Muscle layer of colon (tissue), 2 donors: ENCODE data around the gene ALG8.

Experiments
- H3K27ac ChIP-seq: one replicate; pipeline ENCODE4 v1.7.0; 2013; ENCODE audit warnings: low read depth, mild to moderate bottlenecking, low read length, moderate library complexity
- H3K27me3 ChIP-seq, 2 donors: one replicate each; pipeline ENCODE4 v1.7.0; 2013; ENCODE audit warnings: low read length in 2 of 2, mild to moderate bottlenecking in 2 of 2; ENCODE audit not compliant: insufficient read depth in 2 of 2, control insufficient read depth in 1 of 2
- H3K36me3 ChIP-seq: one replicate; pipeline ENCODE4 v1.7.0; 2013; ENCODE audit warnings: mild to moderate bottlenecking, low read length; ENCODE audit not compliant: insufficient read depth
- H3K4me1 ChIP-seq: one replicate; pipeline ENCODE4 v1.7.0; 2013; ENCODE audit warnings: mild to moderate bottlenecking, low read length; ENCODE audit not compliant: insufficient read depth
- H3K4me3 ChIP-seq, 2 donors: one replicate each; pipeline ENCODE4 v1.7.0; 2013; ENCODE audit warnings: low read length in 2 of 2, low read depth in 1 of 2, mild to moderate bottlenecking in 1 of 2, moderate library complexity in 1 of 2
- H3K9ac ChIP-seq: one replicate; pipeline ENCODE4 v1.7.0; 2013; ENCODE audit warnings: low read length
- H3K9me3 ChIP-seq: one replicate; pipeline ENCODE4 v1.7.0; 2013; ENCODE audit warnings: mild to moderate bottlenecking, low read length
- donor health status: abdominal sarcoma.
- donor health status: Adenocarcinoma of cecum.

Gene ALG8

DNA sequence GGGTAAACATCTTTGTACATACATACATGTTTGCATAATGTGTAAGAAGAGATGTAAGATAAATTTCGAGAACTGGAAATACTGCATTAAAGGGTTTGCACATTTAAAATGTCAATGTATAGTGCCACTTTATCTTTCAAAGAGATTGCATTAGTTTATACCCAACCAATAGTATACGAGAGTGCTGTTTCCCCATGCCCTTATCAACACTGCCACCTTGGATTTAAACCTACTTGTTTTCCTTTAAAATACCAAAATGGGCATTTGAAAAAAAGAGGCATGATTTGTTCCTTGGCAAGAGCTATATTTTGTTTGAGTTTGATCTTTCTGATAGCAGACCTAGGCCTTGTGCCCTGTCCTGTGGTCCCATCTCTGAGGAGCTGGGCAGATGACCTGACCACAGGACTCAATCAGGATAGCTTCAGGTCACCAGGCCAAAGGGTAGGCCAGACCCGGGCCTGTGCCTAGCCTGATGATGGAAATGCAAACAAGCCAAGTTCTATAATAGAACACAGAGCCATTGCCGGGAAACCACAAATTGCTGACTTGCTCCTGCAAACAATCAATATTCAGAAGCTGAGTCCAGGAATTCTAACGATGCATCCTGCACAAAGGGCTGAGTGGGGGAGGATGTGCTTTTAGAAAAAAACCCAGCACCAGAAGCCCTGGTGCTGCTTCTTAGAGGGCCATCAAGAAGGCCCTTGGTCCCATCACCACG is 16.9 kb upstream of the ALG8 start:
- no peak overlapping the region for H3K4me3 ChIP-seq
- H3K9me3 ChIP-seq = no peaks in the 10 kb centered on the region
- H3K36me3 ChIP-seq = no peaks in the 10 kb centered on the region
- H3K27ac ChIP-seq = no peak overlapping the region
- no peak overlapping the region for H3K9ac ChIP-seq
- no peaks in the 10 kb centered on the region for H3K27me3 ChIP-seq
- H3K4me1 ChIP-seq = peaks cover 21% of the 10 kb centered on the region

DNA sequence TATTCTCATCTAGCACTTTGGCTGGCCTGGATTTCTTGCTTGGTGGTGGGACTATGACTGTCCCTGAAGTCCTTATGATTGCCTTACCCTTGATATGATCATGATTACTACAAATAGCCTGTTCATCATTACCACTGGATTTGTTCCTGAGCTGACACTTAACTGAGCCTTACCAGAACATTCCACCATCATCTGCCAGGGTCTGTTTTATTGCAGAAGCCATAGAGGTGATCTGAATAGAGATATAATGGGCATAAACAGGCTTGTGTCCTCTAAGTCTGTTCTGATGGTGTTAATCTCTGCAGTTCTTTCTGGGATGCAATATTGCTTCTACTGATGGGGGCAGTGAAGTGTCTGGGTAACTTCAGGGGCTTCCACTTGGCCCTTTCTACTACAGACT is 12.4 kb upstream of the ALG8 start:
- Histone ChIP-seq H3K9ac (no peak overlapping the region), H3K4me3 (no peak overlapping the region), H3K9me3 (no peaks in the 10 kb centered on the region), H3K4me1 (peaks cover 12% of the 10 kb centered on the region), H3K27ac (no peak overlapping the region), H3K36me3 (no peaks in the 10 kb centered on the region), H3K27me3 (no peaks in the 10 kb centered on the region)

DNA sequence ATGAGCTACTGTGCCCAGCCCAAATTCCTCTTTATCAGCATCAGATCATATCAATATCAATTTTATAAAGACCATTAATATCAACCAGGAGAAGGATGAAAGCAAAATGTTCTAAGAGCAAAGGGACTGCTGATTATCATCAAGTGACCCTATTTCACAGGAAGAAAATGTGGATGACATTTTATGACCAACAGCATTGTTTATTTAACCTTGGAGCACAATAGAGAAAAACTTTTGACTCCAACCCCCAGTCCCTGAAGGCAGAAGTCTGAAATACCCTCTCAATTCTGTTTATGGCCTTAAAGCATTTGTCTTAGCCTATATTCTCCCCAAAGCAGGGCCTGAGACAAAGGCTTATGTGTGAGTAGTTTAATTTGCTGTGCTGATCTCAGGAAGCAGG is 11.3 kb upstream of the ALG8 start:
- no peak overlapping the region for H3K4me3 ChIP-seq
- peaks cover 9% of the 10 kb centered on the region for H3K4me1 ChIP-seq
- no peaks in the 10 kb centered on the region for H3K9me3 ChIP-seq
- no peak overlapping the region for H3K27ac ChIP-seq
- no peaks in the 10 kb centered on the region for H3K36me3 ChIP-seq
- no peak overlapping the region for H3K9ac ChIP-seq
- H3K27me3 ChIP-seq = no peaks in the 10 kb centered on the region

DNA sequence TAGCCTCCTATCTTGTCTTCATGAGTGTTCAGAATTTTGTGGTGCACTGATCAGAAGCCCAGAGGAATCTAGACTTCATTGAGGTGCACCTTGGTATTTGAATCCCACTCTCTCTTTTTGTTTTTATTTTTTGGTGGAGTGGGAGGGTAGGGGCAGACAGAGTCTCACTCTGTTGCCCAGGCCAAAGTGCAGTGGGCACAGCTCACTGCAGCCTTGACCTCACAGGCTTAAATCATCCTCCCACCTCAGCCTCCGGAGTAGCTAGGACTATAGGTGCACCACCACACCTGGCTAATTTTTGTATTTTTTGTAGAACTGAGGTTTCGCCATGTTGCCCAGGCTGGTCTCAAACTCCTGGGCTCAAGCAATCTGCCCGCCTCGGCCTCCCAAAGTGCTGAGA is 10.9 kb upstream of the ALG8 start:
- Histone ChIP-seq H3K27me3 (no peaks in the 10 kb centered on the region), H3K36me3 (no peaks in the 10 kb centered on the region), H3K9ac (no peak overlapping the region), H3K27ac (no peak overlapping the region), H3K9me3 (no peaks in the 10 kb centered on the region), H3K4me3 (no peak overlapping the region), H3K4me1 (peaks cover 9% of the 10 kb centered on the region)

DNA sequence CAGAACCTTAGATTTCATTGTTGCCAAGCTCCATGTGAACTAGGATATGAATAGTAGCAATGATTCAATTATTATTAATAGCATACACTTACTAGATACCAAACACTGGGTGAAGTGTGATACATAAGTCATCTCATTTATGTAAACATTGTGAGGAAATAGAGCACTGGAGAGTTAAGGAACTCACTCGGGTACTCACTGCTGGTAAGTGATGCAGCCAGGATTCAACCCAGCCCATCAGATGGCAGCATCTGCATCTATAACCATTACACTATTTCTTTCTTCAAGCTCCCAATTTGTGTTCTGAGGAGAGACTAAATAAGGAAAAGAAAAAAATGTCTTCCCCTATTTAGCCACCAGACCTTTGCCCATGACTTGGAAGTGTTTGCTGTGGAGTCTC is 10.2 kb upstream of the ALG8 start:
- H3K9me3 ChIP-seq = no peaks in the 10 kb centered on the region
- H3K36me3 ChIP-seq = no peaks in the 10 kb centered on the region
- H3K27me3 ChIP-seq = no peaks in the 10 kb centered on the region
- H3K4me1 ChIP-seq = peaks cover 9% of the 10 kb centered on the region
- H3K9ac ChIP-seq = no peak overlapping the region
- H3K27ac ChIP-seq = no peak overlapping the region
- H3K4me3 ChIP-seq = no peak overlapping the region

DNA sequence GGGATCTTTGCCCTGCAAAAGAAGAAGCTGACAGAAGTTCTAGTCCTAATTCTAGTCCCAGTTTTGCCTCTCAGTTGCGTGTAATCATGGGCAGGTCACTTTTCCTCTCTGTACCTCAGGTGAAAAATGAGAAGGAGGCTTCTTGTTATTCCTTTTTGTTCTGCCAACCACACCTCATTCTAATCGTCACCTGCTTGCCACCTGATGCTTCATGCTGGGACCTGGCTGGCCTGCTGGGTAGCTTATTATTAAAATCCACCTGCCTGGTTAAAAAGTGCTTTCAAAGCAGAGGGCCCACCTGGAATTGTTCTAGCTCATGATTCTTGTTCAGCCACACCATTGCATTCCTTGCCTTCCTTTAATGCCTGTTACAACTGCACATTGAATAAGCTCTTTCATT is 8.4 kb upstream of the ALG8 start:
- Histone ChIP-seq H3K27ac (no peak overlapping the region), H3K9ac (no peak overlapping the region), H3K4me3 (no peak overlapping the region), H3K4me1 (peaks cover 9% of the 10 kb centered on the region), H3K9me3 (no peaks in the 10 kb centered on the region), H3K27me3 (no peaks in the 10 kb centered on the region), H3K36me3 (no peaks in the 10 kb centered on the region)

DNA sequence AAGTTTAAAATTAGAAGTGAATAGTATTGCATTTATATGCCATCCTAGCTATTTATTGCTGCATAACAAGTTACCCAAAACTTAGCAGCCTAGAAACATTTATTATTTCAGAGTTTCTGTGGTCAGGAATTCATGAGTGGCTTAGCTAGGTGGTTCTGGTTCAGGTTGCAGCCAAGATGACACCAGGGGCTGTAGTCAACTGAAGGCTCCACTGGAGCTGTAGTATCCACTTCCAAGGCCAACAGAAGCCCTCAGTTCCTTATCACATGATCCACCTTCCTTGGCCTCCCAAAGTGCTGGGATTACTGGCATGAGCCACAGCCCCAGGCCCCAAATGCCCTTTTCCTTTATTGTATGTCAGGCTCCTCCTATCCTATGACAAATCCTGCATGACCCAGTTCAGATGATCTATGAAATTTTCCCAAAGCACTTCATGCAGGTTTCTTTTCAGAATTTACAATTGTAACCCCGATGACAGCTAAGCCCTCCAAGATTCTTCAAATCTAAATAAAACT is 6.1 kb upstream of the ALG8 start:
- no peak overlapping the region for H3K4me3 ChIP-seq
- peaks cover 9% of the 10 kb centered on the region for H3K4me1 ChIP-seq
- H3K36me3 ChIP-seq = no peaks in the 10 kb centered on the region
- no peaks in the 10 kb centered on the region for H3K9me3 ChIP-seq
- H3K9ac ChIP-seq = no peak overlapping the region
- no peak overlapping the region for H3K27ac ChIP-seq
- H3K27me3 ChIP-seq = no peaks in the 10 kb centered on the region

DNA sequence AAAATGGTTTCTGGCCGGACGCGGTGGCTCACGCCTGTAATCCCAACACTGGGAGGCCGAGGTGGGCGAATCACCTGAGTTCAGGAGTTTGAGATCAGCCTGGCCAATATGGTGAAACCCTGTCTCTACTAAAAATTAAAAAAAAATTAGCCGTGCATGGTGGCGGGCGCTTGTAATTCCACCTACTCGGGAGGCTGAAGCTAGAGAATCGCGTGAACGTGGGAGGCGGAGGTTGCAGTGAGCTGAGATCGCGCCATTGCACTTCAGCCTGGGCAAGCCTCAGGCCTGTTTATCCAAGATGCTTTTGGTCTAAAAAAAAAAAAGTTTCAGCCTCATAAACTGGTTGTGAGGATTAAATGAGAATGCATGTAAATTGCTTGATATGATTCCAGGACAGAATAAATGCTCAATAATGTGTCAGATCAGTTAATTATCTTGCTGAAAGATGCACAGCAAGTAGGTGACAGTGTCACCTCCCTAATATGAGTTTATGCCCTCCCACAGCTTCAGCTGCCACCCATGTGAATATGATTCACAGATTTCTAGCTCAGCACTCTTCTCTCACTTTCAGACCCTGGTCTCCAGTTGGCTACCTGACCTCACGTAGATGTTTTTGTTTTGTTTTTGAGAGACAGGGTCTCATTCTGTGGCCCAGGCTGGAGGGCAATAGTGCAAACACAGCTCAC is 1.1 kb upstream of the ALG8 start:
- no peaks in the 10 kb centered on the region for H3K27me3 ChIP-seq

DNA sequence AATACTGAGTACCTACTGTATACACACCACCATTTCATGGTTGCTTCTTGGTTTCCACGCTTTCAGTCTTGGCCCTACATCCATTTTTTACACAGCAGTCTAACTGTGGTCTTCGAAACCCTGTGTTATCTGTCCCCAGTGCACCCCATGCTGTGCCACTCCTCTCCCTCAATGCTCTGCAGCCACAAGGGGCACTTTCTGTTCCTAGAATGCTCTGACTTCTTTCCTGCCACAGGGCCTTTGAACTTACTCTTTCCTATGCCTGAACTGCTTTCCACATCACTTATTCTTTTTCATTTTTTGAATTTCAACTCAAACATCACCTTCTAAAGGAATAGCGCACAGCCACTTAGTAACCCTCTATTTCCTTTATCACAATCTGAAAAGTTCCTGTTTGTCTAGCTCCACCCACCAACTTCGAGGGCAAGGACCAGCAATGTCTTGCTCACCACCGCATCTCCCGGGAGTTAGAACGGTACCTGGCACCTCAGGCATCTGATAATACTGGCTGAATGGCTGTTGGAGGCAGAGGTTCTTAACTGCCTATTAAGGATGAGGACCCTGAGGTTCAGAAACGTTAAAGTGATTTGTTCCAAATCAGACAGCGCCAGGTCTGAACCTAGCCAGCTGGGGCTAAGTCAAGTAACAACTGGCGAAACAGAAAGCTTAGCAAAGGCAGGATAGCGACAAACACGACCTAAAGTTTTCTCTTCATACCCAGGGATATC is 568 bp downstream of the ALG8 start:
- H3K9ac ChIP-seq = peak overlapping the region; percentile 62
- H3K27ac ChIP-seq = peak overlapping the region; percentile 68
- H3K36me3 ChIP-seq = no peaks in the 10 kb centered on the region
- no peaks in the 10 kb centered on the region for H3K27me3 ChIP-seq
- no peaks in the 10 kb centered on the region for H3K4me1 ChIP-seq
- H3K9me3 ChIP-seq = no peaks in the 10 kb centered on the region
- peak overlapping the region; percentile 82 to 95 for H3K4me3 ChIP-seq

More for the DNA sequence above, 1.1 kb upstream of the ALG8 start:
- Histone ChIP-seq H3K9ac (no peak overlapping the region), H3K4me1 (no peaks in the 10 kb centered on the region), H3K27ac (no peak overlapping the region), H3K36me3 (no peaks in the 10 kb centered on the region), H3K9me3 (no peaks in the 10 kb centered on the region), H3K4me3 (no peak overlapping the region)

DNA sequence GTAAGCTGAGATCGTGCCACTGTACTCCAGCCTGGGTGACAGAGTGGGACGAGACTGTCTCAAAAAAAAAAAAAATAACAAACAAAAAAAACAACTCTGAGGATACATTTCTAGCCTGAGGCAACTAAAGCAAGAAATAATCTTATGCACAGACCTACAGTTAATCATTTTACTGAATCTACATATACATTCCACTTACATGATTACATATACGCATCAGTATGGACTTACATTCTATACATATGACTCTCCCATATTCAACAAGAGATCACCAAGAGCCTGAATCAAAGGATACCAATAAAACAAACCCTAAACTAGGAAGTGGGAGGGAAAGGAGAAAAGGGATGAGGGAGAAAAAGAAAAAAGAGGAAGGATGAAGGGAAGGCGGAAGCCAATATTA is 1.1 kb downstream of the ALG8 start:
- H3K4me1 ChIP-seq = no peaks in the 10 kb centered on the region
- no peaks in the 10 kb centered on the region for H3K27me3 ChIP-seq
- H3K27ac ChIP-seq = no peak overlapping the region
- H3K9ac ChIP-seq = no peak overlapping the region
- H3K36me3 ChIP-seq = no peaks in the 10 kb centered on the region
- no peaks in the 10 kb centered on the region for H3K9me3 ChIP-seq
- H3K4me3 ChIP-seq = peak overlapping the region in 1 of 2 donors; percentile 95

DNA sequence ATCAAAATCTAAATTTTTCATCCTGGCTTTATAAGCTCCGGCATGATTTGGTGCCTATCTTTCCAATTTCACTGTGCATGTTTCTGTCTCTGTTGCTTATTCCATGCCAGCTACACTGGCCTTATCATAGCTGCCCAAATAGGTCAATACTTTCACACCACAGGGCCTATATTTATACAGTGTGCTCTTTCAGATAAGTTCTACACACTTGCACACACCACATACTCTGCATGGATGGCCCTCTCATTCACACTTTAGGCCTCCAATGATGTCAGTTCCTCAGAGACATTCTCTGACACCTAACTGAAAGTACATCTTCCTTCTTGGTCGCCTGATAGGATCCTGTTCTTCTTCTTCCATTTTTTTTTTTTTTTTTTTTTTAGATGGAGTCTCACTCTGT is 7.0 kb downstream of the ALG8 start:
- no peak overlapping the region for H3K4me3 ChIP-seq
- no peaks in the 10 kb centered on the region for H3K9me3 ChIP-seq
- no peak overlapping the region for H3K27ac ChIP-seq
- no peaks in the 10 kb centered on the region for H3K27me3 ChIP-seq
- no peaks in the 10 kb centered on the region for H3K4me1 ChIP-seq
- H3K9ac ChIP-seq = no peak overlapping the region
- H3K36me3 ChIP-seq = no peaks in the 10 kb centered on the region
